SH-SY5Y (cell line): ENCODE results near the gene ATN1.

Experiments used
- GATA2 ChIP-seq: IDR thresholded peaks from 2 replicates; pipeline ENCODE4 v1.6.1; 2011; ENCODE audit warnings: mild to moderate bottlenecking, low read depth, low read length
- GATA3 ChIP-seq: IDR thresholded peaks from 2 replicates; pipeline ENCODE4 v1.6.1; 2011; ENCODE audit warnings: low read depth, mild to moderate bottlenecking, low read length, moderate library complexity

DNA sequence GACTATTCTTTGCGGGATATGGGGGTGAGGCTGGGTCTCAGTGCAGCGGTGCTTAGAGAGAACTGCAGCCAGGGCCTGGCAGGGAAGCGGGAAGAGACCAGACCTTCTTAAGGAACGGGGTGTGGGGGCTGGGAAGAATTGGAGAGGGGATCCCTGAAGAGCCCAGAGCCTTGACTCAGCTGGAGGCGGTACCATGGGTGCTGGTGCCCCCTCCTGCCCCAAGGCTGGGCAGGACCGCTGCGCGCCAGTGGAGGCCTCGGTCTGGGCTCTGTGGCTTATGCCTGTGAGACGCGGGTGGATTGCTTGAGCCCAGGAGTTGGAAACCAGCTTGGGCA is 14.5 kb downstream of the ATN1 start:
- no peak for TF ChIP-seq GATA2
- no peak for TF ChIP-seq GATA3
